K562 treated with DMSO at 1 percent for 4 hours (cell line): Measurements from ENCODE around the gene POU2F3. TPM values are rescaled to one million over a fixed set of nuclear protein-coding genes. Genes with fewer than 3 reads are reported as not detected.

Source experiments
- total RNA-seq: library from RNA; unstranded; fragments of 300-600 nt; gene quantifications from 2 replicates; pipeline ENCODE4 v1.2.3, GENCODE V29; 2022; ENCODE audit not compliant: insufficient read depth

Gene POU2F3
- total RNA-seq = not detected in 2 replicates

GRCh38 chr11:120239713-120240640, at the start of gene POU2F3:
Gene POU2F3 (plus strand): TSS chr11:120240140. CDS start chr11:120240344, 204 bp downstream.

GRCh38 chr11:120210626-120211521, 29.1 kb upstream of the POU2F3 start, which contains the start of gene OAF:
Gene OAF (plus strand): TSS chr11:120211032. CDS start chr11:120211280, 248 bp downstream.

GRCh38 chr11:120324932-120325810, 85.2 kb downstream of the POU2F3 start, which contains the start of gene TLCD5:
Gene TLCD5 (plus strand): TSS chr11:120325299. CDS start chr11:120327442, 2,143 bp downstream.

GRCh38 chr11:120335908-120336640, 96.1 kb downstream of the POU2F3 start, which contains the start of gene ARHGEF12:
Gene ARHGEF12 (plus strand): TSS chr11:120336413. CDS start chr11:120337244, 831 bp downstream.

Other genes with a start within 250 kb of the POU2F3 start
- gene TRIM29, start 102.0 kb upstream of the POU2F3 start, total RNA-seq = 7.6 TPM in 1 of 2 replicates, not detected in the other
- 17.7 and 24.0 TPM in 2 replicates for gene OAF, start 29.1 kb upstream of the POU2F3 start, total RNA-seq
- gene TLCD5, start 85.2 kb downstream of the POU2F3 start, total RNA-seq = 0.67 and 0.74 TPM in 2 replicates
- gene ARHGEF12, start 96.3 kb downstream of the POU2F3 start, total RNA-seq = 26.8 and 33.2 TPM in 2 replicates